GM12872 (cell line): ENCODE data around the gene ASB9.

ENCODE experiments used
- CTCF ChIP-seq: IDR thresholded peaks from 3 replicates; pipeline ENCODE4 v1.5.1; 2011; ENCODE audit warnings: low read depth, mild to moderate bottlenecking, low read length, moderate library complexity; ENCODE audit not compliant: insufficient read depth

Gene ASB9

DNA sequence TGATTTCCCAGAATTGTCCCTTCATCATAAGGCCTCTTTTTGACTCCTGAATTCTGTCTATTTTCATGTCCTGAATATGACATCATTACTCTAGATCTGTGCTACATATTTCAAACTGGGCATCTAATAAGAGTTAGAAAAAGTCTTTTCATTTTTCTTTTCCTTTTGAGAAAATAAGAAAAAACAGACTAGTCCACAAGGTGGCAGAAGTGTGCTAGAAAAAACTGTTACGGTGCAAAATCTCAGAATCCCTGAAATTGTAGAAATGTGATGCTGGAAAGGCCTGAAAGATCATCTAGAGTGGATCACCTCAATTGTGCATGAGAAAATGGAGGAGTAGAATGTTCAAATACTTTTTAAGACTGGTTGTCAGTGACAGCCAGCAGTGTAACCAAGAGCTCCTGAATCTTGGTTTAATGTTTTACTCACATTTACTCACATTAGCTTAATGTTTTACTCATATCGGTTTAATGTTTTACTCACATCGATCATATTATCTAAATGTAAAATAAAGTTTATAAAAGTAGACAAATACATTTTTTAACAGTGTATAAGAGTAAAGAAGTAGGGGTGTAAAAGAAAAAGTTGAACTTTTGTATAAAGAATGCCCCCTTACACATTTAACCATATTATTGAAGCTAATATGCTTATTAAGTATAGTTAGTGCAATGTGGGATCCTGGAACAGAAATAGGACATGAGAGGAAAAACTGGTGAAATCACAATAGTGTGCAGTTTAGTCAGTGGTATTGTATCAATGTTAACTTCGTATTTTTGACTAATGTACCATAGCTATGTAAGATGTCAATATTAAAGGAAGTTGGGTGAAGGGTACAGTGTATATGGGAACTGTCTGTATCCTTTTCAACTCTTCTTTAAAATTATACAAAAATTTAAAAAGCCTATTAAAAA, 30.3 kb upstream of the ASB9 start:
- TF ChIP-seq CTCF, result peak; percentile 31; the same call in 1 of the 3 replicates

- TF ChIP-seq CTCF, result no peak
Measured at GRCh38 chrX:15298780-15299179, 28.9 kb upstream of the ASB9 start.

GRCh38 chrX:15298201-15298600, 28.3 kb upstream of the ASB9 start:
- TF ChIP-seq CTCF, result no peak

GRCh38 chrX:15293451-15293850, 23.6 kb upstream of the ASB9 start:
- TF ChIP-seq CTCF, result no peak

GRCh38 chrX:15292861-15293260, 23.0 kb upstream of the ASB9 start:
- no peak for TF ChIP-seq CTCF

DNA sequence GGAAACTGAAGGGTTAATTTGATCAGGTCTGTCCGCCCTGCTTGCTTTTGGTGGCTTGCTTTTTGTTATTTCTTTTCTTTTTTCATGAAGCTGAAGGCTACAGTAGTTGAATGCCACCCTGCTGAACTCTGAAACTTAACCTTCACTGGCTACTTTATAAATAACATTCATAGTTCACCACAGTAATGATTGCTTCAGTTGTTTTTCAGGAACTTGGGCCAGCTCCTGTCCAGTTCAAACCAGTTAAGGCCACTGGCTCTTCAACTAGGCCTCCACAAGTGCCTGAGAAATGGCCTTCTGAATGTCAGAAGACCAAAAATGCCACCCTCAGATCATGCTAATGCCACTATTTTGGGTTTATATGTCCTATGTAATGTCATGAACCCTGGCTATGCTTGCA, 7.7 kb upstream of the ASB9 start:
- no peak for TF ChIP-seq CTCF

DNA sequence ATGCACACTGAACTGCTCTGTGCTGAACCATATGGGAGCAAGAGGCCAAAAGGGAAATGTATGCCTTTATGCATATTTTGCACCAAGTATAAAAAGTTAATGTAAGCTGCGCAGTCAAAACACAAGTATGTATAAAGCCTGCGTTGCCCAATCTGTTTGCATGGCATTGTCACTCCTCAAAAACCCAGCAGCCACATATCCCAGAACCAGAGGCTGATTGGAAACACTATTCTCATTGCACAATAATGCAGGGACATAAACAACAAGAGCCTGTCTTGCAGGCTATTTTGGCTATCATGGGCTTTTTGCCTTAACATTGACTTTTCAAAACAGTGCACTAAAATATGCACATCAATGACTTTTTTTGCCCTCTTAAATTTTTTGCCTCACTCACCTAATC, 5.1 kb upstream of the ASB9 start:
- no peak for TF ChIP-seq CTCF
